RCC 7860 (cell line): ENCODE results near the gene FAN1.
"Not testable (repeated sequence)": the region's sequence is repeated elsewhere in the genome, so short reads cannot be mapped to it uniquely, and the experiment has no call there.

ENCODE experiments used
- DNase-seq: peaks from one replicate; pipeline ENCODE4 v3.0.0-alpha.2; 2015; ENCODE audit warnings: low spot score
- FAIRE-seq: peaks from 2 replicates; lab custom pipeline; 2012; peaks lifted over from hg19 to GRCh38; lab: Jason Lieb, UNC

Gene FAN1

DNA sequence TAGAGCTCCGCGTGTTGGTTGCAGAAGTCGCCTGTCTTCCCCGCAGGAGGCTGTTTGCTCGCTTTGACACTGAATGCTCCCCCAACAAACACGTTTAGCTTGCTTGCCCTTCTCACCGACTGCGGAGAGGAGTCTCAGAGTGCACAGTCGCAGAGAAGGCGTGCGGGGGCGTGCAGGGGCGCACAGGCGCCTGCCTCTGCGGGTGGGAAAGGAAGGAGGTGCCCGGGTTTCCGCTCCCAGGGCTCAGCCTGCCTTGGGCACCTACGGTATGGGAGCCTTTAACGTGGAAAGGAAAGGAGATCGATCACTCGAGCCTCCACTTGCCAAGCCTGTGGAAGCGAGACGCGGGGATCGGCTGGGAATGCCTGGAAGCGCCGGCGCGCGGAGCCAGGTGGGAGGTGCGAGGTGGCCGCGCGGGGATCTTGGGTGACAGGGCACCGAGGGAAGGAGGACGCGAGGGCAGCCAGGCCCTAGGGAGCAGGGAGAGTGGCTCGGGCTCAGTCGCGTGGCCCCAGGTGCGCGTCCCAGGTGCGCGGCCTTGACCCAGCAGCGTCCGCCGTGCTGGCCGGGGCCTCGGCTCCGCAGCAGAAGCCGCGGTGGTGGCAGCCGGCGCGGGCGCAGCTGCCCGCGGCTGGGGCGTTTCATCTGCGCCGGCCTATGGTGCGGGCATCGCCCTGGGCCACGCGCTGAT is at the start of gene FAN1:
FAN1 (plus strand) TSS at position 419 of the 691 bp plus-strand sequence. CDS start 749 bp downstream, outside the sequence.
- DNase-seq = peak; percentile 82
- FAIRE-seq = peak; percentile 30

DNA sequence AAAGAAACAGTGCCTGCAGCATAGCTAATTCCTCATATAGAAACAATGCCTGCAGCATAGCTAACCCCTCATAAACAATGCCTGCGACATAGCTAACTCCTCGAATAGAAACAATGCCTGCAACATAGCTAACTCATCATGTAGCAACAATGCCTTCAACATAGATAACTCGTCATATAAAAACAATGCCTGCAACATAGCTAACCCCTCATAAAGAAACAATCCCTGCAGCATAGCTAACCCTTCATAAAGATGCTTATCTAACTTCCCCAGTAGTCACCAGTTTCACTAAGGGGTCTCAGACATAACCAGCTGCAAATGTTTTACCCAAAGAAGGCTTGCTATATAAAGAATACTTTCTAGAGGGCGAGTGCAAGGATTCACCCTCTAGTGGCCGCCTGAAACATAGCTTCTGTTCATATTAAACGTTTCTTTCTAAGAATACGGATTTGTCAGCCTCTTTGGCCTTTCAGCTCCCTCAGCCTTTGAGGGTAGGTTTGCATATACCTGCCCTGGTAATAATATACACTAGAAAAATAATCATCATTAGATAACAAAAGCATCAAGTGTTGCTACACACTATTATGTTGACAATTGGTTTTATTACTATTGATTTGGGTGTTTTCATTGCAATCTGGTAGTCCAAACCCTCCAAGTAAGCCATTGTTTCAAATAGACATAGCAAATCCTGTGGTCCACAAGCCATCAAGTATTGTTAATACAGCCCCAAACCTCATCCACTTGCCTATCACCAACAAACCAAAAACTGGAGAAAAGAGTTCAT is 44.4 kb upstream of the FAN1 start:
- DNase-seq = no peak
- FAIRE-seq = no peak

DNA sequence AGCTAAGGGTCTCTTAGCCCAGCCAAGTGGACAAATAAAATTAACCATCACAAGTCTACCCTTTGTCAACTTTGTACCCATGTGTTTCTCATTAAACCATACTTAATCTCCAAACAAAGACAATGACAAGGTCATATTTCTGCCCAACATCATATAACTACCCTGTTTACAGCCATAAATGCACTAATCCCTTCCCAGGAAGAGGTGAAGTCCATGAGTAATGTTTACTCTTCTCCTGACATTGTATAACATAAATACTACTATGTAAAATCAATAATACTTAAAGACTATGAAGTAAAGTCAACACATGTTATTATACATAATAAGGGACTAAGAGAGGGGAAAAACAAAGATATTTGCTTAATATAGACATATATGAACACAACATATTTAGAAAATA is 38.5 kb upstream of the FAN1 start:
- no peak for DNase-seq
- no peak for FAIRE-seq

DNA sequence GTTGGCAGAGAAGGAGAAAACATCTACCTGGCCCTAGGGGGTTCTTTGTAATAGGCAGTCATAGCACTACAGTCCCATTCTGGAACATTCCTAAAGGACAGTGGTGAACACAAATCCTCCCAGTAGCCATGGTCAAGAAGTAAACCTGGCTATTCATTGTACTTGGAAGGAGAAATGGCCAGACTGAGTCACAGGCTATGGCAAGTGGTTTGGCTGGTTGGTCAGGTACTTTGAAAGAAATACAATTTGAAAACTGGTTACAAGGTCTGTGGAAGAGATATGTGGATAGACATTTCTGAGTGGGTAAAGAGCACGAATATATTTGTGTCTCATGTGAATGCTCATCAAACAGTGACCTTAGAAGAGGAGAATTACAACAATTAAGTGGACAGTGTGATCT is 33.0 kb upstream of the FAN1 start:
- FAIRE-seq (no peak), DNase-seq (no peak)

DNA sequence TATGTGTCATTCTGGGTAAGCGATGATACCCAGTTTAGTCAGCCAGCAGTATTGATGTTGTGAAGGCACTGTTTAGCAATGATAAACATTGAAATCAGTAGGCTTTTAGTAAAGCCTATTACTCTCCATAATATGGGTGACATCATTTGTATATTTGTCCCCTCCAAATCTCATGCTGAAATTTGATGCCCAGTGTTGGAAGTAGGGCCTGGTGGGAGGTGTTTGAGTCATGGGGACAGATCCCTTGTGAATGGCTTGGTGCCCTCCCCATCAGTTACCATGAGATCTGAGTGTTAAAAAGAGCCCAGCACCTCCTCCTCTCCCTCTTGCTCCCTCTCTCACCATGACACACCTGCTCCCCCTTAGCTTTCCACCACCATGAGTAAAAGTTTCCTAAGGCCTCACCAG is 31.4 kb upstream of the FAN1 start:
- DNase-seq = no peak
- FAIRE-seq = no peak

DNA sequence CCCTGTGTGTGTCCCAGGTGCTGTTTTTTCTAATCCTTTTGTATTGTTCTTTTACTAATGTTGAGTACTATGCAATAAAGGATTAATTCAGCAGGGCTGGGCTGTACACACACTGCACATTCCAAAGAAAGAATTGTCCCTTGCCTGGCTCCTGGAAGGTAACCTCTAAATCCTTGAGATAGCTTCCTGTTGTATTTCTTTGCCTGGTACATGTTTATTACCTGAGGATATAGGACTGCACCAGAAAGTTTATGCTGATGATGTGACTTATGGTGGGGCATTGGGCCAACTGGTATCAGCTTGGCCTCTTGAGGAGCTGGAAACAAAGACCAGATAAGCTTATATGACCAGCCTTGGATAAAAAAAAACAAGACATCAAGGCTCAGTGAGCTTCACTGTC is 26.6 kb upstream of the FAN1 start:
- no peak for DNase-seq
- no peak for FAIRE-seq

DNA sequence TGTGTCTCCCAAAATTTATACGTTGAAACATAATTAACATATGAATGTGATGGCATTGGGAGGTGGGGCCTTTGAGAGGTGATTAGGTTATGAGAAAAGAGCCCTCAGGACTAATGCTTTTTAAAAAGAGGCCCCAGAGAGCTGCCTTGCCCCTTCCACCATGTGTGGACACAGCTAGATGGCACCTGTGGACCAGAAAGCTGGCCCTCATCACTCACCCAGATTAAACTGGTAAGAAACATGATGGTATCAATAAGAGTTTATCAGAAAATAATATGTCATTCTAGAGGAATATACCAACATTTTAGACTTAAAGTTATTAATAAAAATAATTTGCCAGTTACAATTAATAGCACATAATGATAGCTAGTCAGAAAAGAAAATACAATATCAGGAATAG is 25.2 kb upstream of the FAN1 start:
- DNase-seq (no peak), FAIRE-seq (no peak)

DNA sequence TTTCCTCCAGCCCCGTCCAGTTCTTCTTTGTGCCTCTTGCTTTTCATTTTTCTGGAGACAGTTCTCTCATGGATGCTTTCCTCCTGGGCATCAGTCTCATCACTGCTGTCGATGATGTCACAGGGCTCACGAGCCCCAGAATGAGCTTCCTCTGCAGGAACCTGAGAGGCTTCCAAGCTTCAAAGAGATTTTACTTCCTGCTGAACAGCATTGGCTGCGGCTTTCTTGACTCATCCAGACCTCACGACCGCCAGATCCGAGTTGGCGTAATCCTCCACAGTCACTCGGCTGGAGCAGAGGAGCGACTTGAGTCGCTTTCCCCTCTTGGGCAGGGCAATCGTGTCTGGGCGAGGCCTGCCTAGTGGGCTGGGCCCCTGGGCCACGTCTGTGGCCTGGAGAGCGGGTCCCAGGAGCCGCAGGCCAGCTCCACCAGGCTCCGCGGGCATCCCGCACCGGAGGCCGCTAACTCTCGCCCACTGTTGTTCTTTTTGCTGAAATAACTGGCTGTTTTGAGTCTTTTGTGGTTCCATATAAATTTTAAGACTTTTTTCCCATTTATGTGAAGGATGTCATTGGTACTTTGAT is 20.8 kb upstream of the FAN1 start:
- no peak for FAIRE-seq
- no peak for DNase-seq

DNA sequence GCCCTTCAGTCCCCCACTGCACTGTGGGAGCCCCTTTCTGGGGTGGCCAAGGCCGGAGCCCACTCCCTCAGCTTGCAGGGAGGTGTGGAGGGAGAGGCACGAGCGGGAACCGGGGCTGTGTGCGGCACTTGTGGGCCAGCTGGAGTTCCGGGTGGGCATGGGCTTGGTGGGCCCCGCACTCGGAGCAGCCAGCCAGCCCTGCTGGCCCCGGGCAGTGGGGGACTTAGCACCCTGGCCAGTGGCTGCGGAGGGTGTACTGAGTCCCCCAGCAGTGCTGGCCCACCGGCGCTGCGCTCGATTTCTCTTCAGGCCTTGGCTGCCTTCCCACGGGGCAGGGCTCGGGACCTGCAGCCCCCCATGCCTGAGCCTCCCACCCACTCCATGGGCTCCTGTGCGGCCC is 20.0 kb upstream of the FAN1 start:
- FAIRE-seq, DNase-seq: not testable (repeated sequence)

DNA sequence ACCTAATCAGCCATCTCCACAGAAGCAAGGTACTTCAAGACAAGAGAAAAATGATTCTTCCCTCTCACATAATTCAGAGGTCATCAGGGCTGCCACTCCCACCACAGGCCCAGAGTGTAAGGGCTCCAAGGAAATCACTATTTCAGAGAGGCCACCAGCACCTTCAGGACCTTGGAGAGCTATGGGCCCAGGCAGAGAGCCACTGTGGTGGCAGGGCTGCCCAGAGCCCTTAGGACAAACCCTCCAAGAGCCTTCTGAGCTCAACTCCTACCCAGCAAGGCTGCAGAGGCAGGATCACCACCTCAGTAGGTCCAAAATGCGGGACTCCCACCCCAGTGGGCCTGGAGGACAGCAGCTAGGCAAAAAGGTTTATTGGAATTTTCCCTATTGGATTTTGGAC is 17.9 kb upstream of the FAN1 start:
- FAIRE-seq (no peak), DNase-seq (no peak)

DNA sequence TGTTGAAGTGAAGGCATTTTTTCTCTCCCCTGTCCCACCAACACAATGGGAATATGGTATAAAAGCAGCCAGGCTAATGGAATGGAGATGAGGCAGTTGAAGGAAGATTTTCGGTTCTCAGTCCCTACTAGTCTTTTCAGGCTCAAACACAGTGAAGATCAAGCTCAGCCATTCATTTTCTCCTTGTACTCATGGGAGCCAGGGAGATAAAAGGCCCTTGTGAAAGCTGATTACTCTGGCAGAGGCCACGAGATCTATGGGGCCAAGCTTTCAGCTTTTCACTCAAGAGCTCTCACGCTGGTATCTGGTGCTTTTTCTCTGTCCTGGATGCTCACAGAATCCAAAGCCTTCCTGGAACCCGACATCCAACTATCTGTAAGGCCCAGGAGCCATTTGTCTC is 14.5 kb upstream of the FAN1 start:
- FAIRE-seq (no peak), DNase-seq (no peak)

DNA sequence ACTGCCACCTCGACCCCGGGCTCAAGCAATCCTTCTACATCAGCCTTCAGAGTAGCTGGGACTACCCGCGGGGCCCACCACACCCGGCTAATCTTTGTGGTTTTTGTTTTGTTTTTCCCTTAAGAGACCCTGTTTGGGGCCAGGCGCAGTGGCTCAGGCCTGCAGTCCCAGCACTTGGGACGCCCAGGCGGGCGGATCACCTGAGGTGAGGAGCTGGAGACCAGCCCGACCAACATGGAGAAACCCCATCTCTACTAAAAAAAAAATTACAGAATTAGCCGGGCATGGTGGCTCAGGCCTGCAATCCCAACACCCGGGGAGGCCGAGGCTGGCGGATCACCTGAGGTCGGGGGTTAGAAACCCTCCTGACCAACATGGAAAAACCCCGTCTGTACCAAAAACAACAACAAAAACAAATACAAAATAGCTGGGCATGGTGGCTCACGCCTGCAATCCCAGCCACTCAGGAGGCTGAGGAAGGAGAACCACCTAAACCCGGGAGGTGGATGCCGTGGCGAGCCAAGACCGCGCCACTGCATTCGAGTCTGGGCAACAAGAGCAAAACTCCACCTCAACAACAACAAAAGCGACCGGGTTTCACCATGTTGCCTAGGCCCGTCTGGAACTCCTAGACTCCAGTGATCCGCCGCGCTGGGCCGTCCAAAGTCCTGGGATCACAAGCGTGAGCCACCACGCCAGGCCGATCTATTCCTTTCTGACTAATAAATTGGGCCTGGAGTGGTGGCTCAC is 8.1 kb upstream of the FAN1 start:
- FAIRE-seq (no peak), DNase-seq (no peak)

DNA sequence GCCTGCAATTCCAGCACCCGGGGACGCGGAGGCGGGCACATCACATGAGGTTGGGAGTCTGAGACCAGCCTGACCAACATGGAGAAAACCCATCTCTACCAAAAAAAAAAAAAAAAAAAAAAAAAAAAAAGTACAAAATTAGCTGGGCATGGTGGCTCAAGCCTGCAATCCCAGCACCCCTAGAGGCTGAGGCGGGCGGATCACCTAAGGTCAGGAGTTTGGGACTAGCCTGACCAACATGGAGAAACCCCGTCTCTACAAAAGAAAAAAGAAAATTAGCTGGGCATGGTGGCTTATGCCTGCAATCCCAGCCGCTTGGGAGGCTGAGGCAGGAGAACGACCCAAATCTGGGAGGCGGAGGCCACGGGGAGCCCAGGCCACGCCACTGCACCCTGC is 7.5 kb upstream of the FAN1 start:
- no peak for FAIRE-seq

DNA sequence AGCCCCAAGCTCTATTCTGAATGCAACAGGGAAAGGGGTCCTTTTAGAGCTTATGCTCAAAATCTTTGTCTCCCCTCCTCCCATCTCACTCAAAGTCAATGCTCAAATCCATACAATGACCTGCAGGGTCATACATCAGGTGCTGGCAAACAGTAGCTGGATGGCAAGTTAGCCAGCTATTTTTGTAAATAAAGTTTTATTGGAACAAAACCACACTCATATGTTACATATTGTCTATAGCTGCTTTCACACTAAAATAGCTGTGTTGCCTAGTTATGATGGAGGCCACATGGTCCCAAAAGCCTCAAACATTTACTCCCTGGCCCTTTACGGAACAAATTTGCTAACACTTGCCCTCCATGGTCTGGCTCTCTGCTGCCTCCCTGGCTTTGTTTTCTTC is 1.8 kb upstream of the FAN1 start:
- DNase-seq (no peak), FAIRE-seq (no peak)

More for the DNA sequence above, 7.5 kb upstream of the FAN1 start:
- DNase-seq = no peak

DNA sequence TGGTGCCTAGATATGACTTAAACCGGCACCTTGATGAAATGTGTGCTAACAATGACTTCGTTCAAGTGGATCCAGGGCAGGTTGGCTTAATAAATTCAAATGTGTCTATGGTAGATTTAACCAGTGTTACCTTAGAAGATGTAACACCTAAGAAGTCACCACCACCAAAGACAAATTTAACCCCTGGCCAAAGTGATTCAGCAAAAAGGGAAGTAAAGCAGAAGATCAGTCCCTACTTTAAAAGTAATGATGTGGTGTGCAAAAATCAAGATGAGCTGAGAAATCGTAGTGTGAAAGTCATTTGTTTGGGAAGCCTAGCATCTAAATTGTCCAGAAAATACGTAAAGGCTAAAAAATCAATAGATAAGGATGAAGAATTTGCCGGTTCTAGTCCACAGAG is 1.1 kb downstream of the FAN1 start:
- no peak for FAIRE-seq
- DNase-seq = no peak

DNA sequence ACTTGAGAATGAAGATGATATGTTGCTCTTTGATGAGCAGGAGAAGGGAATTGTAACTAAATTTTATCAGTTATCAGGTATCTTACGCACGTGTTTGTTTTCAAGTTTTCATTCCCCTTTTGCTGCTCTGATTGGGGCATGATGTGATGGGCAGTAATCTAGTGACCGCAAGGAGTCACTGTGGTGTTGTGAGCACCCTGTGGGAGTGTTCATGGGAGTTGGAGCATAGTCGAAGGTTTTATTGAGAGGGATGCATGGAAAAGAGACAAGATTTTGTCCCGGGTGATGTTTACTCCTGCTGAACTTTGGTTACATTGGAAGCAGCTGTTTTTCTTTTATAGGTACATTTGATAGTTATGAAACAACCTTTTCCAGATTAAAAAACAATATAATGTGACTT is 2.1 kb downstream of the FAN1 start:
- FAIRE-seq = no peak
- no peak for DNase-seq

DNA sequence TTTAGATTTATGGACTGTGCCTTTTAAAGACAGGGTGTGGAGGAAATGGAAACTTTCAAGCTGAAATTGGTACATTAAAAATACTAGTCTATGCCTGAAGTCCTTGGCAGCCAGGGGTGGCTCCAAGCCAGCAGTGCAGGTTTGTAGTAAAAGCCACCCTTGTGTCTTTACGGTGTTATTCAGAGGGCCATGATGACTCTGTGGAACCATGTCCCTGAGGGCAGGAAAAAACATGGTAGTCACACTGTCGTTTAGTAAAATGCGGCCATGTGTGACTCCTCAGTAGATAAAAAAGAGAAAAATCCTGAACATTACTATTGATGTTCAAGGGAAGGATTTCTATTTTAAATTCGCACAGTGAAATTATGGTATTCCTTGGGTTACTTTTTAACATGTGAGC is 2.7 kb downstream of the FAN1 start:
- FAIRE-seq (no peak), DNase-seq (no peak)

DNA sequence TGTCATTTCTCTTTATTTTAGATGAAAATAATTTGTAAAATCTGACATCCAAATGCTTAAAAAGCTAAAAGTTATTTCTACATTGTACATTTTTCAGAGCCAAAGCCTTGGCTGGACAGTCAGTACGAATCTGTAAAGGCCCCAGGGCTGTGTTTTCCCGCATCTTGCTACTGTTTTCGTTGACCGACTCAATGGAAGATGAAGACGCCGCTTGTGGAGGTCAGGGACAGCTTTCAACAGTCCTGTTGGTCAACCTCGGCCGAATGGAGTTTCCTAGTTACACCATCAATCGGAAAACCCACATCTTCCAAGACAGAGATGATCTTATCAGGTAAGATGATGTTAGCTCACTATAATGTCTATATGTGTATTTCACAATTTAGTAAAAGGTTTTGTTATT is 10.0 kb downstream of the FAN1 start:
- FAIRE-seq (no peak), DNase-seq (no peak)

DNA sequence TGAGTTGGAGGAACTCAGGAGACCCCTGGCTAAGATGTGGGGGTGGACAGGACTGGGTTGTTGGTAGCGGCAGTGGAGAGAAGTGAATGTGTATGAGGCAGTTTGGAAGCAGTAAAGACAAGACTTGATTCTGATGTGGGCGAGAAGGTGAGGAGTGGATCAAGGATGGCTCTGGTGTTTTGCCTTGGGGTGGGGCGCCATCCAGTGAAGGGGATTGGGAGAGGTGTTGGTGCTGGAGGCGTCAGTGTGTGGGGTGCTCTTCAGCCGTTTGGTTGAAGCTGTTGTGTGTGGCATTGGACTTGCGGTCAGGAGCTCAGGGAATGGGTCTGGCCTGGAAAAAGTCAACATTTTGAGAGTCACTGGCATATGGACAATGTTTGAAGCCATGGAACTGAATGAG is 13.3 kb downstream of the FAN1 start:
- no peak for DNase-seq
- no peak for FAIRE-seq

DNA sequence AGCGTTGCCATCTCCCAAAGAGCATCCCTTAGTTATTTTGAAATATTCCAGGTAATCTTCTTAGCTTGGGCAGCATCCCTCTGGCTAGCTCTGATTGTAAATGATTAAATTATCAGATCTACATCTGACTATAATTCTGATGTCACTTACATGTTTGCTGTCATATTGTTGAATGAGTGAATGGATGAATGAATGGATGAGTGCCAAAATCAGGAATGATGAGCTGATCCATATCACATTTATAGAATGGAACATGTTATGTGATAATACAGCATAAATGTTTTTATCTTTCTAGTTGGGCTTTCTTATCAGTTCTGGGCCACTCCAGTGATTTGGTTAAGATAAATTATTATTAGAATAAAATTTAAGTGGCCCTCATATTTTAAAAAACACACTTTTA is 14.0 kb downstream of the FAN1 start:
- FAIRE-seq = no peak
- no peak for DNase-seq

DNA sequence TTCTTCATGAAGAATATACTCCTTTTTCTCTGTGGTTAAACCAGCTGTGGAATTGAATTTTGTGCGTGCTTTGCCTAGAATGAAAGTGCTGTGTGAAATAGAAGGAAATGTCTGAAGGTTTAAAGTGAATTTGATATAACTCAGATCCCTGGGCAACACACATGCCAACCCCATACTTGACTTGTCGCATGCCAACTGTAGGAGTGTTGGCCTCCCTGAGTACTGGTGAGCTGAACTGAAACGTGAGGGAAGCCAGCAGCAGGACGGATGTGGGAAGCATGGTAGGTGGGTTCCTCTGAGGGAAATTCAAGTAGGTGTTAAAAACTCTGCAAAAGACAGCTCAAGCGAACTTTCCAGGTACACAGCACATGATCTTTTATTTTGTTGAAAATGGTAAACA is 14.7 kb downstream of the FAN1 start:
- FAIRE-seq = no peak
- no peak for DNase-seq
